RWPE2 (cell line): ENCODE data around the gene POP5.

Source experiments
- ATAC-seq: fragments of 200-7000 bp; cut with Tn5 transposase; 3 replicates; pipeline ENCODE4 v1.9.1; 2021; ENCODE audit warnings: low read depth
- DNase-seq: peaks from one replicate; pipeline ENCODE4 v3.0.0-alpha.2; 2020; ENCODE audit warnings: low spot score
- H3K27ac ChIP-seq: fragments of 450-650 bp; 2 replicates; pipeline ENCODE4 v1.5.1; 2017; ENCODE audit warnings: mild to moderate bottlenecking; ENCODE audit not compliant: poor library complexity, severe bottlenecking
- H3K27me3 ChIP-seq: fragments of 250-450 bp; sonication (Bioruptor Pico); 2 replicates; pipeline ENCODE4 v1.5.1; 2021; ENCODE audit warnings: mild to moderate bottlenecking, moderate library complexity; ENCODE audit not compliant: insufficient read depth, poor library complexity, severe bottlenecking
- H3K36me3 ChIP-seq: fragments of 250-450 bp; sonication (Bioruptor Pico); 2 replicates; pipeline ENCODE4 v1.5.1; 2020; ENCODE audit warnings: low read depth, mild to moderate bottlenecking, moderate library complexity
- H3K4me1 ChIP-seq: fragments of 250-450 bp; sonication (Bioruptor Pico); 2 replicates; pipeline ENCODE4 v1.5.1; 2021; ENCODE audit warnings: mild to moderate bottlenecking, moderate library complexity; ENCODE audit not compliant: insufficient read depth, poor library complexity, severe bottlenecking
- H3K4me3 ChIP-seq: fragments of 250-450 bp; sonication (Bioruptor Pico); 2 replicates; pipeline ENCODE4 v1.5.1; 2021; ENCODE audit warnings: mild to moderate bottlenecking, moderate library complexity; ENCODE audit not compliant: severe bottlenecking
- H3K9me3 ChIP-seq: fragments of 250-450 bp; sonication (Bioruptor Pico); 2 replicates; pipeline ENCODE4 v1.5.1; 2021; ENCODE audit warnings: mild to moderate bottlenecking, moderate library complexity; ENCODE audit not compliant: severe bottlenecking
- TF ChIP-seq, protein P1 (sequence below): fragments of 450-650 bp; IDR thresholded peaks from one replicate; pipeline ENCODE4 v1.5.1; 2017; ENCODE audit warnings: mild to moderate bottlenecking, moderate library complexity; ENCODE audit not compliant: poor library complexity, severe bottlenecking

POP5 gene

DNA sequence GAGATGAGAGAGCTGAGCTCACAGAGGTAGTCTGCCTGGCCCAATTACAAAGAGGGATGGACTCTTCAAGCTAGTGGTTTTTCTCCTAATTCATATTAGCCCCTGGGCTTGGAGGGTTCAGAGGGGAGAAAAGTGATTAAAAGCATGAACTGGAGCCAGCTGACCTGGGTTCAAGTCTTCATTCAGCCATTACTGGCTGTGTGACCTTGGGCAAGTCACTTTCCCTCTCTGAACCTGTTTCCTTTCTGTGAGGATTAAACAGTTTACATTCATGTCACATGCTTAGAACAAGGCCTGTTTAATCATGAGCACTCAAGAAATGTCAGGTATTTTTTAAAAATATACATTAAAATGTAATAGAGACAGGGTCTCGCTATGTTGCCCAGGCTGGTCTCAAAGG is 7.2 kb upstream of the POP5 start:
- Histone ChIP-seq H3K9me3 (no peaks in the 10 kb centered on the region), H3K27me3 (no peaks in the 10 kb centered on the region), H3K4me1 (no peaks in the 10 kb centered on the region), H3K4me3 (no peak overlapping the region), H3K36me3 (no peaks in the 10 kb centered on the region), H3K27ac (no peak overlapping the region)
- no peak for DNase-seq
- TF ChIP-seq, protein P1, sequence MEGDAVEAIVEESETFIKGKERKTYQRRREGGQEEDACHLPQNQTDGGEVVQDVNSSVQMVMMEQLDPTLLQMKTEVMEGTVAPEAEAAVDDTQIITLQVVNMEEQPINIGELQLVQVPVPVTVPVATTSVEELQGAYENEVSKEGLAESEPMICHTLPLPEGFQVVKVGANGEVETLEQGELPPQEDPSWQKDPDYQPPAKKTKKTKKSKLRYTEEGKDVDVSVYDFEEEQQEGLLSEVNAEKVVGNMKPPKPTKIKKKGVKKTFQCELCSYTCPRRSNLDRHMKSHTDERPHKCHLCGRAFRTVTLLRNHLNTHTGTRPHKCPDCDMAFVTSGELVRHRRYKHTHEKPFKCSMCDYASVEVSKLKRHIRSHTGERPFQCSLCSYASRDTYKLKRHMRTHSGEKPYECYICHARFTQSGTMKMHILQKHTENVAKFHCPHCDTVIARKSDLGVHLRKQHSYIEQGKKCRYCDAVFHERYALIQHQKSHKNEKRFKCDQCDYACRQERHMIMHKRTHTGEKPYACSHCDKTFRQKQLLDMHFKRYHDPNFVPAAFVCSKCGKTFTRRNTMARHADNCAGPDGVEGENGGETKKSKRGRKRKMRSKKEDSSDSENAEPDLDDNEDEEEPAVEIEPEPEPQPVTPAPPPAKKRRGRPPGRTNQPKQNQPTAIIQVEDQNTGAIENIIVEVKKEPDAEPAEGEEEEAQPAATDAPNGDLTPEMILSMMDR: no peak
- ATAC-seq: no peak

DNA sequence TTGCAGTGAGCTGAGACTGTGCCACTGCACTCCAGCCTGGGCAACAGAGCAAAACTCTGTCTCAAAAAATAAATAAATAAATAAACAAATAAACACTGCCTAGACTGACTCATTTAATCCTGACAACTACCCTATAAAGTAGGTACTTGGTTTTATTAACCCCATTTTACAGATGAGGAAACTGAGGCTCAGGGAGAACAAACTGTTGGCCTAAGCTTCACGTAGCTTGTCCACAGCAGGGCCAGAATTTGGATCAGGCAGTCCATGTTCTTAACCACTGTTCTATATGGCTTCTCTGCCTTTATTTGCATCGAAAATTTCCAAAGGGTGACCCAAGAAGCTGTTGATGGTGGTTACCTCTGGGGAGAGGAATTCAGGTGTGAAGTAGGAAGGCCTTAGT is 5.7 kb upstream of the POP5 start:
- Histone ChIP-seq H3K4me1 (no peaks in the 10 kb centered on the region), H3K36me3 (no peaks in the 10 kb centered on the region), H3K4me3 (no peak overlapping the region), H3K9me3 (no peaks in the 10 kb centered on the region), H3K27me3 (no peaks in the 10 kb centered on the region), H3K27ac (no peak overlapping the region)
- TF ChIP-seq, protein P1: no peak
- ATAC-seq (no peak), DNase-seq (no peak)

DNA sequence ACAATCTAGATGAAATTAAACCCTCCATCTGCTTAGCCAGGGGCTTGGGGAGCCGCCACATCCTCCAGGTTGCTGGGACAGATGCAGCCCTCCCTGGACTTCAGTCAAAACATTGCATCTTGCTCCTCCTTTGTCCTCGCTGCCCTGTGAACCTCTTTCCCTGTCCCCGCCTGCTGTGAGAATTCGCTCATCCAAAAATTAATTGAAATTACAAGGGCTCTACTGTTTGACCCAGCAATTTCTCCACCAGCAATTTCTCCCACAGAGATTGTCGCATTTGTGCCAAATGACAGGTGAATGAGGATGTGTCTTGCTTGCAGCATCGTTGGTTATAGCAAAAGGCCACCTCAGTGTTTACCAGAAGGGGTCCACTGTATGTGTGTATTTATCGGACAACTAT is 5.0 kb upstream of the POP5 start:
- no peaks in the 10 kb centered on the region for H3K36me3 ChIP-seq
- no peaks in the 10 kb centered on the region for H3K4me1 ChIP-seq
- H3K27ac ChIP-seq: no peak overlapping the region
- ATAC-seq (no peak), DNase-seq (no peak)
- no peaks in the 10 kb centered on the region for H3K27me3 ChIP-seq
- TF ChIP-seq, protein P1: no peak
- no peaks in the 10 kb centered on the region for H3K9me3 ChIP-seq
- H3K4me3 ChIP-seq: no peak overlapping the region

DNA sequence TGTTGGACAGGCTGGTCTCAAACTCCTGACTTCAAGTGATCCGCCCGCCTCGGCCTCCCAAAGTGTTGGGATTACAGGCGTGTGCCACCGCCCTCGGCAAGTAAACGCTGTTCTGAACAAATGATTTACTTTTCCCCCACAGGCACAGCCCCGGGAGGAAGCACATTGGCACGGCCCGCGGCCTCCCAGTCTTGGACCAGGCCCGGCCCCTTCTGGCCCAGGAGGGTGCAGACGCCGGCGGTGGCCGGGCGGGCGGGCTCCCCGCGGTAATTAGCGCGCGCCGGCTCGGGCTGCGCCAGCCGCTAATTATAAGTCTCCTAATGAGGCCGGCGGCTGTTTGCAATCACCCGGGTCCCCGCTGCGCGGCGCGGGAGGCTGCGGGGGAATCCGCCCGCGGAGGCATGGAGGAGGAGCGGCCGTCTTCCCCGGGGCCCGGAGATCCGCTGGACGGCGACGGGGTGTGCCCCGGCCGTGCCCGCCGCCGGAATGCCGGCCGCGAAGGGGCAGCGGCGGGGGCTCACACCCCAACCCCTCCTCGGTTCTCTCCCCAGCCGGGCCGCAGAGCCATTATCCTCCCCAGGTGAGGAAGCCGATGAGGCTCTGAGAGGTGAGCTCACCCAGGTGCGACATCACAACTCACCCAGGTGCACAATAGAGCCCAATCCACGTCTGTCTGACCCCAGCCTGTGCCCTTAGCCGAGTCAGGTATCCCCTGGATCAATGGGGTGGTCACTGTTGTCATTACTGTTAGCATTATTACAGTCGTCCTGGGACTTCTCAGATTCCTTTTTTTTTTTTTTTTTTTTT is 3.3 kb upstream of the POP5 start:
- Histone ChIP-seq H3K27me3 (no peaks in the 10 kb centered on the region), H3K36me3 (peaks cover 7% of the 10 kb centered on the region), H3K27ac (no peak overlapping the region), H3K4me3 (peak overlapping the region; percentile 25), H3K4me1 (no peaks in the 10 kb centered on the region), H3K9me3 (no peaks in the 10 kb centered on the region)
- ATAC-seq: peak; percentile 15
- DNase-seq: no peak
- TF ChIP-seq, protein P1: peak; percentile 45

DNA sequence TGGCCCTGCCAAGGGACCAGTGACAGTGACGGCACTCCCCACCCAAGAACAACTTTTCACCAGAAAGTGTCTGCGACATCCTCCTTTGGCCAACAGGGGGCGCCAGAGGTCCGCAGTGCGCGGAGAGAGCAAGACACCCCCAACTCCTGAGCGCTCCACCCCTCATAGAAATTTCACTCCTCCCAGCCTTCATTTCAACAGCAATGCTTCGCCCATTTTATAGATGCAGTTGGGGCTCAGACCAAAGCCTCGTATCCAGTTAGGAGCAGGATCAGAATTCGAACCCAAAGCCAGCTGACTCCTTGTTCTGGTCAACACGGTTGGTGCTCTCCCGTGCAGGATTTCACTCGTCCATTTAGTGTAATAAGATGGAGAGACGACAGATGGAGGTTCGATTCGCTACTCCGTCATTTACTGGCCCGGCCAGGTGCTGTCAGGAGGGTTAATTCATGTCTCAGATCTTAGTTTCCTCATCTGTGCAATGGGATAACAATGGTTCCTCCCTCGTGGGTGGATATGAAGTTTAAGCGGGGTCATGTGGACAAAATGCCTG is 2.4 kb upstream of the POP5 start:
- Histone ChIP-seq H3K9me3 (no peaks in the 10 kb centered on the region), H3K4me1 (no peaks in the 10 kb centered on the region), H3K36me3 (peaks cover 16% of the 10 kb centered on the region), H3K4me3 (no peak overlapping the region), H3K27me3 (no peaks in the 10 kb centered on the region), H3K27ac (no peak overlapping the region)
- TF ChIP-seq, protein P1: peak; percentile 96
- ATAC-seq (no peak), DNase-seq (no peak)
